OCI-LY1 (cell line): ENCODE data around the gene SLC25A33.

Source experiments
- H2AFZ ChIP-seq: fragments of 200-600 bp; sonication (generic), shearing (Covaris generic); 2 replicates; pipeline ENCODE4 v1.6.0; 2014; ENCODE audit warnings: antibody characterized with exemption, mild to moderate bottlenecking, low read length
- H3F3A ChIP-seq: fragments of 200-600 bp; sonication (generic), shearing (Covaris generic); 2 replicates; pipeline ENCODE4 v1.6.0; 2014; ENCODE audit warnings: mild to moderate bottlenecking, antibody characterized with exemption, low read length, moderate library complexity; ENCODE audit not compliant: insufficient read depth
- H3K27ac ChIP-seq: fragments of 200-600 bp; sonication (generic); 2 replicates; pipeline ENCODE4 v1.5.1; 2014; ENCODE audit warnings: low read length, mixed run types, mild to moderate bottlenecking, low read depth; ENCODE audit not compliant: poor library complexity, severe bottlenecking
- H3K27me3 ChIP-seq: fragments of 200-600 bp; sonication (generic); 2 replicates; pipeline ENCODE4 v1.6.0; 2014; ENCODE audit warnings: antibody characterized with exemption, mild to moderate bottlenecking, low read length, moderate library complexity; ENCODE audit not compliant: insufficient read depth
- H3K36me3 ChIP-seq: fragments of 200-600 bp; sonication (generic); 2 replicates; pipeline ENCODE4 v1.6.1; 2014; ENCODE audit warnings: mild to moderate bottlenecking, antibody characterized with exemption, low read length, moderate library complexity, mixed read lengths; ENCODE audit not compliant: insufficient read depth
- H3K4me1 ChIP-seq: fragments of 200-600 bp; sonication (generic); 2 replicates; pipeline ENCODE4 v1.5.1; 2014; ENCODE audit warnings: mild to moderate bottlenecking, low read length, moderate library complexity; ENCODE audit not compliant: insufficient read depth, severe bottlenecking
- H3K4me2 ChIP-seq: fragments of 200-600 bp; sonication (generic), shearing (Covaris generic); 2 replicates; pipeline ENCODE4 v1.6.1; 2014; ENCODE audit warnings: low read length
- H3K4me3 ChIP-seq: fragments of 200-600 bp; sonication (generic); 2 replicates; pipeline ENCODE4 v1.5.1; 2014; ENCODE audit warnings: low read length, low read depth, mild to moderate bottlenecking, mixed read lengths; ENCODE audit not compliant: poor library complexity, severe bottlenecking
- H3K79me2 ChIP-seq: fragments of 200-600 bp; shearing (Covaris generic); 2 replicates; pipeline ENCODE4 v1.6.1; 2016; ENCODE audit warnings: mixed run types, low read length, mixed read lengths; ENCODE audit not compliant: insufficient read depth
- H3K9ac ChIP-seq: fragments of 200-600 bp; sonication (generic), shearing (Covaris generic); 2 replicates; pipeline ENCODE4 v1.6.1; 2014; ENCODE audit warnings: mild to moderate bottlenecking, low read length, mixed read lengths
- H3K9me2 ChIP-seq: fragments of 200-600 bp; sonication (generic), shearing (Covaris generic); 2 replicates; pipeline ENCODE4 v1.6.1; 2014; ENCODE audit warnings: low read depth, mild to moderate bottlenecking, low read length, mixed read lengths
- H3K9me3 ChIP-seq: fragments of 200-600 bp; shearing (Covaris generic); 2 replicates; pipeline ENCODE4 v1.6.1; 2014; ENCODE audit warnings: low read length, mixed read lengths
- H4K20me1 ChIP-seq: fragments of 200-600 bp; sonication (generic), shearing (Covaris generic); 2 replicates; pipeline ENCODE4 v1.6.0; 2016; ENCODE audit warnings: mild to moderate bottlenecking, low read length; ENCODE audit not compliant: insufficient read depth
- CTCF ChIP-seq: fragments of 200-600 bp; sonication (generic), shearing (Covaris generic); IDR thresholded peaks from 2 replicates; pipeline ENCODE4 v1.5.1; 2017; ENCODE audit warnings: mild to moderate bottlenecking, antibody characterized with exemption, low read length, moderate library complexity, mixed read lengths
- EZH2 ChIP-seq: fragments of 200-600 bp; sonication (generic), shearing (Covaris generic); IDR thresholded peaks from 2 replicates; pipeline ENCODE4 v1.8.0; 2017; ENCODE audit warnings: borderline replicate concordance, mixed run types, mild to moderate bottlenecking, antibody characterized with exemption, low read length, moderate library complexity, mixed read lengths

The SLC25A33 gene

GRCh38 chr1:9595968-9596340 lies 56.7 kb downstream of the SLC25A33 start:
- H3K27ac ChIP-seq = peak overlapping the region; percentile 41
- no peaks in the 10 kb centered on the region for H3F3A ChIP-seq

GRCh38 chr1:9596415-9597123 lies 57.3 kb downstream of the SLC25A33 start:
- H3K36me3 ChIP-seq = peaks cover 46% of the 10 kb centered on the region
- H3K4me1 ChIP-seq = peaks cover 28% of the 10 kb centered on the region
- no peaks in the 10 kb centered on the region for H3K27me3 ChIP-seq
- H3K9me3 ChIP-seq = no peaks in the 10 kb centered on the region
- no peak overlapping the region for H3K4me2 ChIP-seq
- peaks cover 20% of the 10 kb centered on the region; the same call in 1 of the 2 replicates for H3K79me2 ChIP-seq
- H3K4me3 ChIP-seq = no peak overlapping the region
- no peaks in the 10 kb centered on the region for H3F3A ChIP-seq
- H3K27ac ChIP-seq = peak overlapping the region; percentile 41
- H3K9me2 ChIP-seq = no peaks in the 10 kb centered on the region
- H3K9ac ChIP-seq = no peak overlapping the region
- H4K20me1 ChIP-seq = no peaks in the 10 kb centered on the region
- TF ChIP-seq EZH2 (no peak), CTCF (no peak)
- H2AFZ ChIP-seq = no peak overlapping the region

More at GRCh38 chr1:9595968-9596340, 56.7 kb downstream of the SLC25A33 start:
- H3K79me2 ChIP-seq = peaks cover 21% of the 10 kb centered on the region
- no peak for TF ChIP-seq CTCF
- TF ChIP-seq EZH2 = no peak
- no peak overlapping the region for H3K9ac ChIP-seq
- no peak overlapping the region for H3K4me2 ChIP-seq
- H3K9me2 ChIP-seq = no peaks in the 10 kb centered on the region
- H3K4me3 ChIP-seq = no peak overlapping the region
- H3K9me3 ChIP-seq = no peaks in the 10 kb centered on the region
- peaks cover 34% of the 10 kb centered on the region for H3K4me1 ChIP-seq
- H2AFZ ChIP-seq = no peak overlapping the region
- H3K27me3 ChIP-seq = no peaks in the 10 kb centered on the region
- peaks cover 40% of the 10 kb centered on the region for H3K36me3 ChIP-seq
- no peaks in the 10 kb centered on the region for H4K20me1 ChIP-seq

GRCh38 chr1:9597361-9598315 lies 58.4 kb downstream of the SLC25A33 start:
- Histone ChIP-seq H3K36me3 (peaks cover 57% of the 10 kb centered on the region), H3K9me3 (no peaks in the 10 kb centered on the region), H3K27me3 (no peaks in the 10 kb centered on the region), H4K20me1 (no peaks in the 10 kb centered on the region), H3K4me3 (no peak overlapping the region), H3K9me2 (no peaks in the 10 kb centered on the region), H3F3A (no peaks in the 10 kb centered on the region), H3K4me1 (peaks cover 17% of the 10 kb centered on the region), H3K9ac (no peak overlapping the region), H3K4me2 (no peak overlapping the region), H3K79me2 (peaks cover 13% of the 10 kb centered on the region; the same call in 1 of the 2 replicates), H2AFZ (no peak overlapping the region), H3K27ac (no peak overlapping the region)
- TF ChIP-seq CTCF (no peak), EZH2 (no peak)
